Activated T-helper 1 cell treated with anti-CD3 and anti-CD28 coated beads, Interleukin-12 subunit alpha, Interleukin-12 subunit beta, Interleukin-2, Interleukin-4 antibody, amounts not matched to agents 30 ng/mL and 10 ng/mL and 1 ng/mL, durations not matched to agents 14 hours and 24 hours and 36 hours (primary cell): Measurements from ENCODE around the gene MIAT. TPM values are rescaled to one million over a fixed set of nuclear protein-coding genes. Genes with fewer than 3 reads are reported as not detected.
"Not testable (repeated sequence)": the region's sequence is repeated elsewhere in the genome, so short reads cannot be mapped to it uniquely, and the experiment has no call there.

Experiments
- DNase-seq: peaks from one replicate; pipeline ENCODE4 v3.0.0; 2021; ENCODE audit warnings: low spot score
- H3K27ac Mint-ChIP-seq: one replicate; pipeline ENCODE4 v1.8.0; 2021; ENCODE audit warnings: mild to moderate bottlenecking, mixed read lengths
- H3K27me3 Mint-ChIP-seq: one replicate; pipeline ENCODE4 v1.8.0; 2022; ENCODE audit warnings: mild to moderate bottlenecking, moderate library complexity, mixed read lengths; ENCODE audit not compliant: insufficient read depth
- H3K36me3 Mint-ChIP-seq: one replicate; pipeline ENCODE4 v1.8.0; 2021; ENCODE audit warnings: low read depth, mixed read lengths
- H3K4me1 Mint-ChIP-seq: one replicate; pipeline ENCODE4 v1.8.0; 2021; ENCODE audit warnings: low read depth, mixed read lengths
- H3K4me3 Mint-ChIP-seq: one replicate; pipeline ENCODE4 v1.8.0; 2021; ENCODE audit warnings: mild to moderate bottlenecking, moderate library complexity, mixed read lengths
- H3K9me3 Mint-ChIP-seq: one replicate; pipeline ENCODE4 v1.8.0; 2021; ENCODE audit warnings: mixed read lengths
- intact Hi-C: fragments of 100-400 bp; cut with micrococcal nuclease; formaldehyde crosslinking; loops from one replicate; pipeline ENCODE4 v1.15.1; 2024
- total RNA-seq: library from RNA; stranded (reverse); gene quantifications from 2 replicates; pipeline ENCODE4 v1.2.3, GENCODE V29; 2022

The MIAT gene
- total RNA-seq, 1 donor from 2014 or later, result 39.8 TPM

DNA sequence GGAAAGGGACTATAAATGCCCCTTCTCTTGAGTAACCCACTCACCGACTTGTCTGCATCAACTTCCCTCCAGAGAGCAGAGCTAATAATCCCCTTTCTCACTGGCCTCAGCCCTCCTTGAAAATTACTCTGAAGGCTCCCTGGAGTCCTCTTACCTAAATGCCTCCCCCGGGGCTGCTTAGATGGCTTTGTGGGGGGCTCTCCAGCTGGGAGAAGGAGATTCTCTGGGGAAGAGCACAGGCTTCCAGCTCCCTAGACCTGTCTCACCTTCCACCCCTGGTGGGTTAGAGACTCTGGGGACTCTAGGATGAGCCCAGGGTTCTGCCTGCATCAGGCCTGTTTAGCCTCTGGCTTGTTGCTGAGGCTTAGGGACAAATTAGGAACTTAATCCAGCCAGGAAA lies 39.8 kb downstream of the MIAT start:
- Mint-ChIP-seq H3K36me3 (peaks cover 55% of the 10 kb centered on the region), H3K27me3 (no peaks in the 10 kb centered on the region), H3K4me1 (no peaks in the 10 kb centered on the region), H3K27ac (no peak overlapping the region), H3K4me3 (no peak overlapping the region), H3K9me3 (peaks cover 25% of the 10 kb centered on the region)
- no peak for DNase-seq
- intact Hi-C loops, result no loop called here

DNA sequence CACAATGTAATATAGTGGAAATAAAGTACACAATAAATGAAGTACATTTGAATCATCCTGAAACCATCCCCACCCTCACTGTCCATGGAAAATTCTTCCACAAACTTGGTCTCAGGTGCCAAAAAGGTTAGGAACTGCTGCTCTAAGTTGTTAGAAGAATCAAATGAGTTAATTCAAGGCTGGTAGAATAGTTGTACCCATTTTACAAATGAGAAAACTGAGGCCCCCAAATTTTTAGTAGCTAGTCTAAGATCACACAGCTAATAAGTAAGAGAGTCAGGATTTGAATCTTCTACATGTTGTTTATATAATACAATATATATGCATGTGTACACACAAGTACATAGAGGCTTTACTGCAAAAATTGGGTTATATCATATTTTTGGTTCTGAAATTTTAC lies 43.1 kb downstream of the MIAT start:
- Mint-ChIP-seq H3K36me3 (peaks cover 40% of the 10 kb centered on the region), H3K4me3 (no peak overlapping the region), H3K27ac (no peak overlapping the region), H3K27me3 (no peaks in the 10 kb centered on the region), H3K4me1 (no peaks in the 10 kb centered on the region), H3K9me3 (peaks cover 17% of the 10 kb centered on the region)
- DNase-seq, result no peak
- intact Hi-C loops, result no loop called here

DNA sequence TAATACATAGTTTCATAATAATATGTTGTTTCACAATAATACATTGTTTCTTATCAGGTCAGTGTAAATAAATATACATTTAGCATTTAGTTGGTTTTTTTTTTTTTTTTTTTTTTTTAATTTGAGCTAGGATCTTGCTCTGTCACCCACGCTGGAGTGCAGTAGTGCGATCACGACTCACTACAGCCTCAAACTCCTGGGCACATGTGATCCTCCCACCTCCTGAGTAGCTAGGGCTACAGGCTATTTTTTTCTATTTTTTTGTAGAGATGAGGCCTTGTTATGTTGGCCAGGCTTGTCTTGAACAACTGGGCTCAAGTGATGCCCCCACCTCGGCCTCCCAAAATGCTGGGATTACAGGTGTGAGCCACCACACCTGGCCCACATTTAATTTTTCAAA lies 43.5 kb downstream of the MIAT start:
- Mint-ChIP-seq H3K9me3 (peaks cover 17% of the 10 kb centered on the region), H3K36me3 (peaks cover 39% of the 10 kb centered on the region), H3K4me3 (no peak overlapping the region), H3K27me3 (no peaks in the 10 kb centered on the region), H3K27ac (no peak overlapping the region), H3K4me1 (no peaks in the 10 kb centered on the region)
- intact Hi-C loops, result no loop called here
- DNase-seq, result no peak

DNA sequence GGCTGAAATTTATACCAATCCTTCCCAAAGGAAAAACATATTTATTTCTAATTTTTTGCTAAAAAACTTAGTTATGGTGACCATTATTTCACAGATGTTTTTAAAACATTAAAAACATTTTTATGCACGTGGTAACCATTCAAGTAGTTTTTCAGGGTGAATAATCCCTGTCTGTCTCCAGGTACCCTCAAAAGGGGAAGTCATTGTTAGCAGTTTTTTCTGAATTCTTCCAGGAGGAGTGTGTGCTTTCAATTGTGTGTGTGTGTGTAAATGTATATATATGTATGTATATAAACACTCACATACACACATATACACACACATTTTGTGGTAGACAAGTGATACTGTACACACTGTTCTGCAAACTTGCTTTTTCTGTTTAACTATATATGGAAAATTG lies 43.9 kb downstream of the MIAT start:
- intact Hi-C loops, result no loop called here
- no peak for DNase-seq
- H3K36me3 Mint-ChIP-seq, result peaks cover 38% of the 10 kb centered on the region
- H3K27me3 Mint-ChIP-seq, result no peaks in the 10 kb centered on the region
- peaks cover 17% of the 10 kb centered on the region for H3K9me3 Mint-ChIP-seq
- H3K27ac Mint-ChIP-seq, result no peak overlapping the region
- no peaks in the 10 kb centered on the region for H3K4me1 Mint-ChIP-seq
- no peak overlapping the region for H3K4me3 Mint-ChIP-seq

DNA sequence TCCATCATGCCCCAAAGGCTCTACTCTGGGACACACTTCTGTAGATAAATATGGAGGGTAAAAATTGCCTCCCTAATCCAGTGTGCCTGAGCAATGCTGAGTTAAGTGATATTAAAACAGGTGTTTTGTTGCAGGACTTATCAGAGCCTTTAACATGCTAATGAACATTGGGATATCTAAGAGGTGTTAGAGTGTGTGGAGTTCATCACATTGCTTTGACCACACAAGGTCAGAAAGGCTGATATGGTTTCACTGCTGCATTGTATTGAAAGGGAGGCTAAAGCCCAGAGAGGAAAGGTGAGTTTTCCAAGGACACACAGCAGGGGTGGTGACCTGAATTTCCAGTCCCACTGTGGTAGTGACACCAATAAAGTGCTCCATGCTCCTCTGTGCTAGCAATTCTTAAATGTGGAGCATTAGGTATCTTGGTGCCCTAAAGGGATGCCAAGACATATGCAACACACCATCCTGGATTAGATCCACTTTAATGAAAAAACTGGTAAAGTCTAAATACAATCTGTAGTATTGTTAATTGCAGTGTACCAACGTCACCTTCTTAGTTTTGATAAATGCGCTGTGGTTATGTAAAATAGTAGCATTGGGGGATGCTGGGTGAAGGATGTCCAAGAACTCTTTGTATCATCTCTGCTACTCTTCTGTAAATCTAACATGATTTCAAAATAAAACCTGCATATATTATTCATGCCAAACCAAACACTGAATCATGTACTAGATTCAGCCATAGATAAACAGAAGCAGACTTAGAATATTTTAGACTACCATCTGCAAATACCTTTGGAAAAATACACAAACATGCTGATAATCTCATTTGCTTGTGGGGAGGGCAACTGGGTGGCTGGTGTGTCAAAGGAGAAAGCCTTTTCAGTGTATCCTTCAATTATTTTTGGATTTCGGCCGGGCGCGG lies 45.8 kb downstream of the MIAT start:
- H3K4me3 Mint-ChIP-seq, result no peak overlapping the region
- DNase-seq, result no peak
- H3K9me3 Mint-ChIP-seq, result peaks cover 24% of the 10 kb centered on the region
- peaks cover 34% of the 10 kb centered on the region for H3K36me3 Mint-ChIP-seq
- no peak overlapping the region for H3K27ac Mint-ChIP-seq
- intact Hi-C loops, result no loop called here
- no peaks in the 10 kb centered on the region for H3K27me3 Mint-ChIP-seq
- H3K4me1 Mint-ChIP-seq, result no peaks in the 10 kb centered on the region

DNA sequence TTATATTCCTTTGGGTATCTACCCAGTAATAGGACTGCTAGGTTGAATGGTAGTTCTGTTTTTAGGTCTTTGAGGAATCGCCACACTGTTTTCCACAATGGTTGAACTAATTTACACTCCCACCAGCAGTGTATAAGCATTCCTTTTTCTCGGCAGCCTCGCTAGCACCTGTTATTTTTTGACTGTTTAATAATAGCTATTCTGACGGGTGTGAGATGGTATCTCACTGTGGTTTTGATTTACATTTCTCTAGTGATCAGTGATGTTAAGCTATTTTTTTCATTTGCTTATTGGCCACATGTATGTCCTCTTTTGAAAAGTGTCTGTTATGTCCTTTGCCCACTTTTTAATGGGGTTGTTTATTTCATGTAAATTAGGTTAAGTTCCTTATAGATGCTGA lies 48.0 kb downstream of the MIAT start:
- H3K9me3 Mint-ChIP-seq, H3K27me3 Mint-ChIP-seq, DNase-seq, H3K4me3 Mint-ChIP-seq, H3K27ac Mint-ChIP-seq, intact Hi-C loops, H3K4me1 Mint-ChIP-seq: not testable (repeated sequence)
- peaks cover 22% of the 10 kb centered on the region for H3K36me3 Mint-ChIP-seq

DNA sequence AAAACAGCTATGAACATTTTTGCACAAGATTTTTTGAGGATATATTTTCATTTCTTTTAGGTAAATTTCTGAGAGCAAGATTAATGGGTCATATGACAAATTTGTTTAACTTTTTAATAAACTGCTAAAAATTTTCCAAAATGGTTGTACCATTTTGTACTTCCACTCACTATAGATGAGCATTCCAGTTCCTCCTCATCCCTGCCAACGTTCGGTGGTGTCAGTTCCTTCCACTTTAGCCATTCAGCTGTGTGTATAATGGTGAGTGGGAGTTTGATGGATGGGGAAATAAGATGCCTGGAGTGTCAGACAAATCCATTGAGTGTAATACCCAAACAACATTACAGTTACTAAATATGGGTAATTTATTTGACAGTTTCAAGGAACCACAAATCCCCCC lies 49.7 kb downstream of the MIAT start:
- Mint-ChIP-seq H3K4me1 (no peaks in the 10 kb centered on the region), H3K36me3 (peaks cover 21% of the 10 kb centered on the region), H3K9me3 (peaks cover 8% of the 10 kb centered on the region), H3K4me3 (no peak overlapping the region), H3K27me3 (no peaks in the 10 kb centered on the region), H3K27ac (no peak overlapping the region)
- intact Hi-C loops, result no loop called here
- DNase-seq, result no peak

DNA sequence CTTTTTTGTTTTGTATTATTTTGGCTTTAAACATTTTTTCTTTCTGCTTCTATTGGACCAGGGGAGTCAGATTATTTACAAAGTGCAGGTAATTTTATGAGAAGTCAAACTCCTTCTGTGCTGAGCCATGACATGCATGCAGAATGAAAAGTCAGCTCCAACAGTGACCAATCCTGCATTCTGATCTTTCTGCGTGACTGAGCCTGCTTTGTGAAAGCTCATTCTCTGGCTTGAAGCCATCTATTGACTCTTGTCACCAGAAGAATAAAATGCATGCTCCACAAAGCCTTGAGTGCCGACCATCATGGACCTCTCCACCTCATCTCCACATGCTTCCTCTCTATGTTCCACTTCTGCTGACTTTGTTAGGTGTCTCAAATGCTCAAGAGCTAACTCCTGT lies 50.2 kb downstream of the MIAT start:
- Mint-ChIP-seq H3K27me3 (no peaks in the 10 kb centered on the region), H3K27ac (no peak overlapping the region)

DNA sequence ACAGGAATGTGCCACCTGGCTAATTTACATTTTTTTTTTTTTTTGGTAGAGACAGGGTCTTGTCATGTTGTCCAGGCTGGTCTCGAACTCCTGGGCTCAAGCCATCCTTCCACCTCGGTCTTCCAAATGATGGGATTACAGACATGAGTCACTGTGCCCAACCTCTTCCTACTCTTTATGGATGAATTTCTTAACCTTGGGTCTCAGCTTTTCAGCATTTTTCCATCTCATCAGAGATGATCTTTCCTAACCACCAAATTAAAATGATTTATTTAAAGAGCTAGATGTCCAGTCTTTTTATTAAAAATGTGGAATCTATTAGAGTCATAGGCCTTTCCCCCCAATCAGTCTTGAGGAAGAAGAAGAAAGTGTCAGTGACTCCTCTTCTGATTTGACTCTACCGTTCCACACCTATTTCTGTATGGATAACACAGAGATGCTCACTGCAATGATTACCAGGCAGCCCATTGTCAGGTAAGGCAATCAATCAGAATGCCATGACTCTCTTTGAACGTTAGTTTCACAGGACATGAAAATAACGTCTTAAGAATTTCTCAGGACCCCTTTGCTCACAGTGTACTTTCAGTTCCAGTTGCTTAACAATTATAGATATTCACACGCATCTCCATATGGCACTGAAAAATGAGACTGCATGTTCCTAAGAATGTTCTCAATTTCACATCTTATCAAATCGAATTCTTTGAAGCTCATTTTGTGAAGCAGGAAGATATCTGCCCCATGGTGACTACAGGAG lies 51.0 kb downstream of the MIAT start:
- H3K27me3 Mint-ChIP-seq, result no peaks in the 10 kb centered on the region
- H3K27ac Mint-ChIP-seq, result no peak overlapping the region
- DNase-seq, result no peak
- H3K4me3 Mint-ChIP-seq, result no peak overlapping the region
- peaks cover 23% of the 10 kb centered on the region for H3K36me3 Mint-ChIP-seq
- intact Hi-C loops, result no loop called here
- no peaks in the 10 kb centered on the region for H3K4me1 Mint-ChIP-seq
- H3K9me3 Mint-ChIP-seq, result peaks cover 8% of the 10 kb centered on the region

More for the DNA sequence above, 50.2 kb downstream of the MIAT start:
- Mint-ChIP-seq H3K4me1 (no peaks in the 10 kb centered on the region), H3K36me3 (peaks cover 23% of the 10 kb centered on the region), H3K4me3 (no peak overlapping the region), H3K9me3 (peaks cover 8% of the 10 kb centered on the region)
- intact Hi-C loops, result no loop called here
- no peak for DNase-seq

DNA sequence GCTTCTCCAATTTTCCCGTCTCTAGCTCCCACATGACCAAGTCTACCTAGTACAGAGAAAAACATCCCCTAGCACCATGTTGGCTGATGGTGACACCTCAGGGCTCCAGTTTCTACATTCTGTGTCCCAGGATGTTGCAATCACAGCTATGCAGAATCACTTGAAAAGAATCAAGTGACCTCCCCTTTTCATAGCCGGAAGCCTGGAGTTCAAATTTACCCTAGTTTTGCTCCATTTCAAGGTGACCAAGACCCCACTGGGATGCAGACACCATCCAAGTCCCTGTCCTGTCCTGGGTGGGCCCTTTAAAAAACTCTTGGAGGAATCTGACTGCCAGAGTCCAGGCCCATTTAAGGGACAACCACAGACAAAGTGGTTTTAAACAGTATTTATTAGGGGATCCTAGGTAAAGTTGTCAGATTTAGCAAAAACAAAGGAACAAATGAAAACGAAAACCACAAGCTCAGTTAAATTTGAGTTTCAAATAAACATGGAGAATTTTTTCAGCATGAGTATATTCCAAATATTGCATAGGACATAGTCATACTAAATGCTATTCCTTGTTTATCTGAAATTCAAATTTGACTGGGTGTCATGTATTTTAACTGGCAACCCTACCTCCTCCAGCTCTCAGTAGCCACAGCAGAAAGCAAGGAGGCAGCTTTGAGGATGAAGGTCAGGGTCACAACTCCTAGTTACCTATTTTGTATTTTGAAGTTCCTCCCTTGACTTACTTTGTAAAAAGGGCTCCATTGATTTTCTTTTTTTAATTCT lies 52.4 kb downstream of the MIAT start:
- H3K27ac Mint-ChIP-seq, result no peak overlapping the region

DNA sequence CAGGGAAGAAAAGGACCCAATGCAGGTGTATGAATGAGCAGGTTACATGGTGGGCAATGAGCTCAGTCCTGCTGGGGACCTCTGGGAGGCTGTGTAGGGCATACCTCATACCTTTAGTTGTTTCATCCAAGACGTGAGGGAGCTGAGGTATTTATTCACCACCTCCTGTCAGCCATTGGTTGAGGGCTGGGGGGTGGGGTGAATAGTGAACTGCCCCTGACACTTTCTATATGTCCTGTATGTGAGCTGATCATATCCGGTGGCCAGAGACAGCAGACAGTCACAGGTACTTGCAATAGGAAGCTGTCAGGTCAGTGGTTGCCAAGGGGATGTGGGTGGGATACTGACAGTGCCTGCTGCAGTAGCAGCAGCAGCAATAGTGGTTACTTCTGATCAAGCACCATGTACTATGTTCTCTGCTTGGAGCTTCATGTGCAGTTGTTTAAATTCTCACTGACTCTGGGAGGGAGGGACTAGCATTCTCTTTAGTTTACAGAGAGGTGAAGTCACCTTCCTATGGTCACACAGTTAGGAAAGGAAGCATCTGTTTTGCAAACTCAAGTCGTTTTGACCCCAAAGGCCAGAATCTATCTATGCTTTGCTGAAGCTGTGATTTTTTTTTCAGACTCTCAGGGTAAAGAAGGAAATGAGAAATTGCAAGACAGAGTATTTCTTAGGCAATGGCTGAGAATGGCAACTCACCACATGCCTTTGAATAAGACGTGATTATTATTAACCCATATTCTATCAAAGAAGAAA lies 54.0 kb downstream of the MIAT start:
- intact Hi-C loops, result no loop called here
- H3K27me3 Mint-ChIP-seq, result no peaks in the 10 kb centered on the region
- peaks cover 8% of the 10 kb centered on the region for H3K9me3 Mint-ChIP-seq
- no peak overlapping the region for H3K27ac Mint-ChIP-seq
- DNase-seq, result no peak
- H3K36me3 Mint-ChIP-seq, result peaks cover 18% of the 10 kb centered on the region
- no peak overlapping the region for H3K4me3 Mint-ChIP-seq
- H3K4me1 Mint-ChIP-seq, result no peaks in the 10 kb centered on the region

More for the DNA sequence above, 52.4 kb downstream of the MIAT start:
- Mint-ChIP-seq H3K36me3 (peaks cover 23% of the 10 kb centered on the region), H3K4me1 (no peaks in the 10 kb centered on the region), H3K9me3 (peaks cover 8% of the 10 kb centered on the region), H3K4me3 (no peak overlapping the region), H3K27me3 (no peaks in the 10 kb centered on the region)
- intact Hi-C loops, result no loop called here
- DNase-seq, result no peak

DNA sequence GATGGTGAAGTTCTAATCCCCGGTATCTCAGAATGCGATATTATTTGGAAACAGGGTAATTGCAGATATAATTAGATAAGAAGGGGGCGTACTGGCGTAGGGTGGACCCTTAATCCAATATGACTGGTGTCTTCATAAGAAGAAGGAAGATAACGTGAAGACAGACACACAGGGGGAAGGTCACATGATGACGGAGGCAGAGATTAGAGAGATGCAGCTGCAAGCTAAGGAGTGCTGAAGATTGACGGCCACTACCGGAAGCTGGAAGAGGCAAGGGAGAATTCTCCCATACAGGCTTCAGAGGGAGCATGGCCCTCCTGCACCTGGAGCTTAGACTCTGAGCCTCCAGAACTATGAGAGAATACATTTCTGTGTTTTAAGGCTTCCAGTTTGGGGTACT lies 54.8 kb downstream of the MIAT start:
- H3K27ac Mint-ChIP-seq, result no peak overlapping the region

More for the DNA sequence above, 54.8 kb downstream of the MIAT start:
- H3K27me3 Mint-ChIP-seq, result no peaks in the 10 kb centered on the region
- DNase-seq, result no peak
- H3K9me3 Mint-ChIP-seq, result peaks cover 5% of the 10 kb centered on the region
- no peaks in the 10 kb centered on the region for H3K4me1 Mint-ChIP-seq
- intact Hi-C loops, result no loop called here
- H3K4me3 Mint-ChIP-seq, result no peak overlapping the region
- peaks cover 20% of the 10 kb centered on the region for H3K36me3 Mint-ChIP-seq
